HepG2 (cell line): Measurements from ENCODE around the gene BTG3. TPM values are rescaled to one million over a fixed set of nuclear protein-coding genes. Genes with fewer than 3 reads are reported as not detected.

Experiments
- BCL6 ChIP-seq: IDR thresholded peaks from 2 replicates; pipeline ENCODE4 v1.6.1; 2016; ENCODE audit warnings: missing genetic modification reagents, missing compliant biosample characterization
- DNMT1 ChIP-seq: sonication (generic); formaldehyde crosslinking; IDR thresholded peaks from 2 replicates; pipeline ENCODE4 v1.5.1; 2020; ENCODE audit warnings: mild to moderate bottlenecking, missing genetic modification reagents
- ELF3 ChIP-seq: IDR thresholded peaks from 2 replicates; pipeline ENCODE4 v1.6.1; 2016; ENCODE audit warnings: missing genetic modification reagents, missing compliant biosample characterization
- GPBP1L1 ChIP-seq: sonication (generic); formaldehyde crosslinking; IDR thresholded peaks from 2 replicates; pipeline ENCODE4 v1.5.0; 2020; ENCODE audit warnings: mild to moderate bottlenecking, missing genetic modification reagents
- KLF9 ChIP-seq: IDR thresholded peaks from 2 replicates; pipeline ENCODE4 v1.6.1; 2016; ENCODE audit warnings: low read depth
- MBNL3 ChIP-seq: fragments of 250-450 bp; sonication (Bioruptor Pico); conservative IDR thresholded peaks from 2 replicates; pipeline ENCODE4 v1.8.0; 2022; ENCODE audit warnings: mild to moderate bottlenecking, inconsistent platforms
- MED1 ChIP-seq: sonication (generic); formaldehyde crosslinking; IDR thresholded peaks from 2 replicates; pipeline ENCODE4 v1.4.0; 2020; ENCODE audit warnings: missing genetic modification reagents
- MEF2D ChIP-seq: sonication (generic); formaldehyde crosslinking; IDR thresholded peaks from 2 replicates; pipeline ENCODE4 v1.5.1; 2020; ENCODE audit warnings: mild to moderate bottlenecking, missing genetic modification reagents
- MIER2 ChIP-seq: IDR thresholded peaks from 2 replicates; pipeline ENCODE4 v1.6.1; 2016; ENCODE audit warnings: missing biosample characterization, missing genetic modification reagents
- MIXL1 ChIP-seq: IDR thresholded peaks from 2 replicates; pipeline ENCODE4 v1.6.1; 2016
- NCOA2 ChIP-seq: sonication (generic); formaldehyde crosslinking; IDR thresholded peaks from 2 replicates; pipeline ENCODE4 v1.8.0; 2022; ENCODE audit warnings: inconsistent platforms
- NPAS2 ChIP-seq: sonication (generic); formaldehyde crosslinking; IDR thresholded peaks from 2 replicates; pipeline ENCODE4 v1.8.0; 2022; ENCODE audit warnings: mild to moderate bottlenecking, missing genetic modification reagents, borderline replicate concordance
- PLSCR1 ChIP-seq: sonication (generic); formaldehyde crosslinking; IDR thresholded peaks from 2 replicates; pipeline ENCODE4 v1.5.0; 2020; ENCODE audit warnings: missing genetic modification reagents, mild to moderate bottlenecking, borderline replicate concordance
- RARG ChIP-seq: sonication (generic); formaldehyde crosslinking; IDR thresholded peaks from 2 replicates; pipeline ENCODE4 v1.4.0; 2020; ENCODE audit warnings: low read depth, mild to moderate bottlenecking, missing genetic modification reagents
- RERE ChIP-seq: IDR thresholded peaks from 2 replicates; pipeline ENCODE4 v1.6.1; 2016; ENCODE audit warnings: low read depth, missing genetic modification reagents, missing compliant biosample characterization
- TEAD2 ChIP-seq: sonication (generic); formaldehyde crosslinking; IDR thresholded peaks from 2 replicates; pipeline ENCODE4 v1.9.0; 2021; ENCODE audit warnings: missing genetic modification reagents
- ZBTB2 ChIP-seq: sonication (generic); formaldehyde crosslinking; IDR thresholded peaks from 2 replicates; pipeline ENCODE4 v1.8.0; 2022; ENCODE audit warnings: low read depth, missing genetic modification reagents
- ZNF256 ChIP-seq: sonication (generic); formaldehyde crosslinking; conservative IDR thresholded peaks from 2 replicates; pipeline ENCODE4 v1.4.0; 2020; ENCODE audit warnings: missing genetic modification reagents
- ZNF329 ChIP-seq: sonication (generic); formaldehyde crosslinking; IDR thresholded peaks from 2 replicates; pipeline ENCODE4 v1.9.0; 2021; ENCODE audit warnings: low read depth, mild to moderate bottlenecking, missing genetic modification reagents
- ZNF414 ChIP-seq: sonication (generic); formaldehyde crosslinking; IDR thresholded peaks from 2 replicates; pipeline ENCODE4 v1.5.0; 2020; ENCODE audit warnings: missing genetic modification reagents
- ZNF549 ChIP-seq: sonication (generic); formaldehyde crosslinking; IDR thresholded peaks from 2 replicates; pipeline ENCODE4 v1.5.0; 2020; ENCODE audit warnings: missing genetic modification reagents
- ZNF768 ChIP-seq: sonication (generic); formaldehyde crosslinking; IDR thresholded peaks from 2 replicates; pipeline ENCODE4 v1.4.0; 2020; ENCODE audit warnings: missing genetic modification reagents
- ZNF850 ChIP-seq: sonication (generic); formaldehyde crosslinking; conservative IDR thresholded peaks from 2 replicates; pipeline ENCODE4 v1.9.0; 2021; ENCODE audit warnings: mild to moderate bottlenecking, missing genetic modification reagents
- ZSCAN29 ChIP-seq: sonication (generic); formaldehyde crosslinking; conservative IDR thresholded peaks from 2 replicates; pipeline ENCODE4 v1.4.0; 2020; ENCODE audit warnings: mild to moderate bottlenecking, missing genetic modification reagents
- polyA plus RNA-seq, 8 experiments: library from polyadenylated mRNA; depleted of rRNA in 3 of 8; stranded (reverse) in 7 of 8; unstranded in 1 of 8; fragments of >200 nt; fragmentation: Illumina TruSeq in 4 of 8; extraction: Trizol in 4 of 8; gene quantifications; 2 replicates each; pipeline versions ENCODE4 v1.2.1 to v1.2.3, GENCODE V29; 2011 to 2016; ENCODE audit warnings: low read depth in 4 of 8, missing spikeins in 1 of 8, mixed read lengths in 1 of 8; ENCODE audit not compliant: insufficient read depth in 1 of 8
- total RNA-seq, 5 experiments: library from RNA; depleted of rRNA; stranded (reverse); fragments of >200 nt; fragmentation: Illumina TruSeq; extraction: Trizol; gene quantifications; 2 replicates each; pipeline ENCODE4 v1.2.3, GENCODE V29; 2016; ENCODE audit warnings: low read depth in 1 of 5

BTG3 gene
- total and polyA plus RNA-seq, 2 of the 13 experiments (the other 11 are each of a cell fraction or from before 2014, with no cell fraction given): 13.9 to 27.4 TPM

GRCh38 chr21:17650292-17650691 lies 37.6 kb upstream of the BTG3 start (continued):
- TF ChIP-seq ZBTB2 (CRISPR knock-in tag) (no peak), TEAD2 (CRISPR knock-in tag) (no peak), ZNF850 (CRISPR knock-in tag) (no peak), ZNF329 (no peak), NPAS2 (CRISPR knock-in tag) (no peak), ELF3 (CRISPR knock-in tag) (0 out of 2 replicates have a peak, but pooled peaks have one; percentile 19), ZNF256 (no peak), MBNL3 (CRISPR knock-in tag) (no peak), ZNF549 (no peak), ZNF768 (CRISPR knock-in tag) (no peak), ZSCAN29 (no peak), GPBP1L1 (CRISPR knock-in tag) (no peak), KLF9 (CRISPR knock-in tag) (no peak), MIER2 (CRISPR knock-in tag) (no peak), MED1 (no peak), MIXL1 (0 out of 2 replicates have a peak, but pooled peaks have one; percentile 59), RERE (CRISPR knock-in tag) (no peak), NCOA2 (CRISPR knock-in tag) (no peak; the same call in 1 of the 2 replicates), MEF2D (CRISPR knock-in tag) (no peak), PLSCR1 (CRISPR knock-in tag) (no peak), DNMT1 (no peak), ZNF414 (no peak), RARG (no peak), BCL6 (CRISPR knock-in tag) (peak; percentile 62; the same call in 1 of the 2 replicates)
